Nucleus accumbens (tissue), 56 donors: ENCODE results near the gene CRTAC1.

Experiments
- DNase-seq, 56 donors: peaks; one replicate each; lab custom pipeline; 2025; lab: John Stamatoyannopoulos, UW

The CRTAC1 gene

GRCh38 chr10:97975598-97975997, 54.8 kb downstream of the CRTAC1 start:
- DNase-seq, result no peak

- peak in 33 of 56 donors; percentile 2 to 48 (median 16) for DNase-seq
Measured at GRCh38 chr10:97974526-97975525, 55.6 kb downstream of the CRTAC1 start.

- peak in 39 of 56 donors; percentile 9 to 72 (median 36) for DNase-seq
Measured at GRCh38 chr10:97974100-97974499, 56.3 kb downstream of the CRTAC1 start.

GRCh38 chr10:97969538-97970079, 60.8 kb downstream of the CRTAC1 start:
- DNase-seq, result no peak

- DNase-seq, result no peak
Measured at GRCh38 chr10:97964748-97965147, 65.7 kb downstream of the CRTAC1 start.

GRCh38 chr10:97961945-97962344, 68.5 kb downstream of the CRTAC1 start:
- no peak for DNase-seq

GRCh38 chr10:97960269-97961056, 70.0 kb downstream of the CRTAC1 start:
- DNase-seq, result no peak

GRCh38 chr10:97949462-97949861, 81.0 kb downstream of the CRTAC1 start:
- DNase-seq, result no peak

- DNase-seq, result no peak
Measured at GRCh38 chr10:97948822-97949221, 81.6 kb downstream of the CRTAC1 start.

GRCh38 chr10:97944772-97945171, 85.6 kb downstream of the CRTAC1 start:
- no peak for DNase-seq

- DNase-seq, result no peak
Measured at GRCh38 chr10:97943294-97943693, 87.1 kb downstream of the CRTAC1 start.

GRCh38 chr10:97940534-97940933, 89.9 kb downstream of the CRTAC1 start:
- no peak for DNase-seq

GRCh38 chr10:97939446-97939990, 90.9 kb downstream of the CRTAC1 start:
- DNase-seq, result no peak

- DNase-seq, result no peak
Measured at GRCh38 chr10:97937928-97938327, 92.5 kb downstream of the CRTAC1 start.

- DNase-seq, result no peak
Measured at GRCh38 chr10:97937054-97937453, 93.4 kb downstream of the CRTAC1 start.

- DNase-seq, result no peak
Measured at GRCh38 chr10:97936126-97936525, 94.3 kb downstream of the CRTAC1 start.

GRCh38 chr10:97932932-97933530, 97.4 kb downstream of the CRTAC1 start:
- no peak for DNase-seq

GRCh38 chr10:97931041-97931440, 99.4 kb downstream of the CRTAC1 start:
- no peak for DNase-seq

- DNase-seq, result no peak
Measured at GRCh38 chr10:97928897-97929296, 101.5 kb downstream of the CRTAC1 start.

GRCh38 chr10:97927622-97928021, 102.8 kb downstream of the CRTAC1 start:
- DNase-seq, result no peak
